GM23338 (cell line): ENCODE results near the gene ALDH2. TPM values are rescaled to one million over a fixed set of nuclear protein-coding genes. Genes with fewer than 3 reads are reported as not detected.

Experiments
- ATAC-seq: fragments of 200-7000 bp; cut with Tn5 transposase; 3 replicates; pipeline ENCODE4 v1.9.1; 2020
- DNase-seq: peaks from one replicate; pipeline ENCODE4 v3.0.0-alpha.2; 2015; ENCODE audit warnings: low spot score
- H2AFZ ChIP-seq: fragments of 200-600 bp; sonication (generic); 2 replicates; pipeline ENCODE4 v1.8.0; 2016; ENCODE audit warnings: antibody characterized with exemption, mild to moderate bottlenecking, moderate library complexity
- H3F3A ChIP-seq: fragments of 200-600 bp; sonication (generic); replicated peaks from 2 replicates; pipeline ENCODE4 v1.8.0; 2017; ENCODE audit warnings: antibody characterized with exemption, mixed run types, low read depth
- H3K27ac ChIP-seq: fragments of 200-600 bp; sonication (generic); 2 replicates; pipeline ENCODE4 v1.6.1; 2016; ENCODE audit warnings: low read depth
- H3K27me3 ChIP-seq: fragments of 200-600 bp; sonication (generic); 2 replicates; pipeline ENCODE4 v1.8.0; 2016; ENCODE audit warnings: mild to moderate bottlenecking, mixed run types, moderate library complexity; ENCODE audit not compliant: insufficient read depth
- H3K36me3 ChIP-seq: fragments of 200-600 bp; sonication (generic); 2 replicates; pipeline ENCODE4 v1.8.0; 2016; ENCODE audit warnings: mild to moderate bottlenecking; ENCODE audit not compliant: insufficient read depth
- H3K4me1 ChIP-seq: fragments of 200-600 bp; sonication (generic); 2 replicates; pipeline ENCODE4 v1.8.0; 2016; ENCODE audit warnings: mild to moderate bottlenecking, moderate library complexity; ENCODE audit not compliant: insufficient read depth
- H3K4me2 ChIP-seq: fragments of 200-600 bp; sonication (generic); 2 replicates; pipeline ENCODE4 v1.7.1; 2017; ENCODE audit warnings: mixed run types
- H3K4me3 ChIP-seq: fragments of 200-600 bp; sonication (generic); 2 replicates; pipeline ENCODE4 v1.6.1; 2016; ENCODE audit warnings: mixed run types
- H3K79me2 ChIP-seq: fragments of 200-600 bp; sonication (generic); replicated peaks from 2 replicates; pipeline ENCODE4 v1.8.0; 2017; ENCODE audit warnings: mild to moderate bottlenecking; ENCODE audit not compliant: insufficient read depth
- H3K9me2 ChIP-seq: fragments of 200-600 bp; sonication (generic); 2 replicates; pipeline ENCODE4 v1.8.0; 2017; ENCODE audit not compliant: insufficient read depth
- H4K20me1 ChIP-seq: fragments of 200-600 bp; sonication (generic); replicated peaks from 2 replicates; pipeline ENCODE4 v1.8.0; 2017; ENCODE audit warnings: mild to moderate bottlenecking; ENCODE audit not compliant: insufficient read depth
- H3K27ac Mint-ChIP-seq: 2 replicates; pipeline ENCODE4 v1.8.0; 2020; ENCODE audit warnings: inconsistent platforms, mild to moderate bottlenecking, moderate library complexity, mixed read lengths
- H3K27me3 Mint-ChIP-seq: 3 replicates; pipeline ENCODE4 v1.8.0; 2022; ENCODE audit warnings: low read depth, mild to moderate bottlenecking, moderate library complexity, mixed read lengths, inconsistent platforms; ENCODE audit not compliant: insufficient read depth, poor library complexity
- H3K36me3 Mint-ChIP-seq: 3 replicates; pipeline ENCODE4 v1.8.0; 2021; ENCODE audit warnings: low read depth, mild to moderate bottlenecking, inconsistent platforms, moderate library complexity, mixed read lengths
- H3K4me1 Mint-ChIP-seq: 3 replicates; pipeline ENCODE4 v1.8.0; 2020; ENCODE audit warnings: mild to moderate bottlenecking, inconsistent platforms, mixed read lengths
- H3K4me3 Mint-ChIP-seq: 3 replicates; pipeline ENCODE4 v1.8.0; 2021; ENCODE audit warnings: moderate library complexity, mild to moderate bottlenecking, inconsistent platforms, mixed read lengths
- H3K9me3 Mint-ChIP-seq: 3 replicates; pipeline ENCODE4 v1.8.0; 2020; ENCODE audit warnings: moderate library complexity, mild to moderate bottlenecking, inconsistent platforms, mixed read lengths
- EZH2 ChIP-seq: fragments of 200-600 bp; sonication (generic); IDR thresholded peaks from one replicate; pipeline ENCODE4 v1.8.0; 2017; ENCODE audit warnings: antibody characterized with exemption, mild to moderate bottlenecking, low read depth; ENCODE audit not compliant: unreplicated experiment
- EZH2phosphoT487 ChIP-seq: fragments of 200-600 bp; sonication (generic); IDR thresholded peaks from one replicate; pipeline ENCODE4 v1.8.1; 2018; ENCODE audit warnings: antibody characterized with exemption; ENCODE audit not compliant: unreplicated experiment
- JUNB ChIP-seq: IDR thresholded peaks from one replicate; pipeline ENCODE4 v1.6.1; 2016; ENCODE audit warnings: antibody characterized with exemption; ENCODE audit not compliant: unreplicated experiment
- NANOG ChIP-seq: IDR thresholded peaks from 2 replicates; pipeline ENCODE4 v1.6.1; 2016; ENCODE audit warnings: antibody characterized with exemption, borderline replicate concordance
- POLR2AphosphoS5 ChIP-seq: IDR thresholded peaks from 2 replicates; pipeline ENCODE4 v1.6.1; 2016; ENCODE audit warnings: antibody characterized with exemption, low read depth
- STAT1 ChIP-seq: IDR thresholded peaks from one replicate; pipeline ENCODE4 v1.6.1; 2016; ENCODE audit warnings: antibody characterized with exemption; ENCODE audit not compliant: unreplicated experiment
- ZNF331 ChIP-seq: fragments of 250-450 bp; sonication (Bioruptor Pico); IDR thresholded peaks from 2 replicates; pipeline ENCODE4 v1.5.0; 2020; ENCODE audit warnings: low read depth, mild to moderate bottlenecking, moderate library complexity
- polyA plus RNA-seq: library from polyadenylated mRNA; unstranded; fragments of >200 nt; fragmentation: Nextera tagmentation; extraction: Ambion mirVana; gene quantifications from 2 replicates; pipeline ENCODE4 v1.2.1, GENCODE V29; 2016
- total RNA-seq: library from RNA; depleted of rRNA; stranded (reverse); fragments of >200 nt; shearing (Covaris generic); gene quantifications from 2 replicates; pipeline ENCODE4 v1.2.3, GENCODE V29; 2014
- TF ChIP-seq, protein P1 (sequence below): IDR thresholded peaks from one replicate; pipeline ENCODE4 v1.6.1; 2018; ENCODE audit warnings: antibody characterized with exemption; ENCODE audit not compliant: unreplicated experiment
- TF ChIP-seq, protein P2 (sequence below), 2 experiments: fragments of 200-600 bp in 1 of 2; sonication (generic) in 1 of 2; conservative IDR thresholded peaks; 2 replicates each; pipeline versions ENCODE4 v1.5.1 to v1.6.1; 2016 to 2017; ENCODE audit warnings: antibody characterized with exemption in 2 of 2, low read depth in 2 of 2, mild to moderate bottlenecking in 2 of 2, moderate library complexity in 1 of 2
- TF ChIP-seq, protein P3 (sequence below): IDR thresholded peaks from 2 replicates; pipeline ENCODE4 v1.6.1; 2016; ENCODE audit warnings: antibody characterized with exemption

The ALDH2 gene
- total and polyA plus RNA-seq, 2 experiments from 2014 or later = 14.9 to 50.5 TPM

DNA sequence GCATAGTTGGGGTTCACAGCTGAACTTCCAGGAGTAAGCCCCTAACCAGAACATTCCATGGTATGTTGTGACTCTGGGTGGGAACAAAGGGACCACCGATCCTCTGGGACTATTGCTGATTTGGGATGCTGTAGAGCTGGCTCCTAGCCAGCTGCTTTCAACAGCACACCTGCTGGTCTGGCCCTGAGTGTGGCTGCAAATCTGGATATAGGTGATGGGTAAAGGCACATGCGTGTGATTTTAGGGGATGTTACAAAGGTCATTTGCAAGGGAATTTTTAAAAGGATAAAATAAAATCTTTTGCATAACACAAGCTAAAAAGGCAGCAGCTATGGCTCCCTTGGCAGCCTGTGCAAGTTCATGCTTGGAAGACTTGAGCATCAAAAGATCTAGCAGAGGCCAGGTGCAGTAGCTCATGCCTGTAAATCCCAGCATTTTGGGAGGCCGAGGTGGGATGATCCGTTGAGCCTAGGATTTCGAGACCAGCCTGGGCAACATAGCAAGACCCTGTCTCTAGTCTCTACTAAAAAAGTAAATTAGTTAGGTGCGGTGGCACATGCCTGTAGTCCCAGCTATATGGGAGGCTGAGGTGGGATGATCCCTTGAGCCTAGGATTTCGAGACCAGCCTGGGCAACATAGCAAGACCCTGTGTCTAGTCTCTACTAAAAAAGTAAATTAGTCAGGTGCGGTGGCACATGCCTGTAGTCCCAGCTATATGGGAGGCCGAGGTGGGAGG is 1.6 kb downstream of the ALDH2 start:
- Mint-ChIP-seq H3K27ac (no peak overlapping the region), H3K4me3 (peak overlapping the region; percentile 94), H3K9me3 (peaks cover 14% of the 10 kb centered on the region; the same call in 2 of the 3 replicates), H3K4me1 (peaks cover 12% of the 10 kb centered on the region), H3K36me3 (peaks cover 20% of the 10 kb centered on the region), H3K27me3 (peaks cover 19% of the 10 kb centered on the region)
- peaks cover 7% of the 10 kb centered on the region for H3K4me1 ChIP-seq
- peaks cover 44% of the 10 kb centered on the region for H3K79me2 ChIP-seq
- peaks cover 6% of the 10 kb centered on the region for H4K20me1 ChIP-seq
- H3K4me3 ChIP-seq = peak overlapping the region; percentile 75; the same call in 1 of the 2 replicates
- H3F3A ChIP-seq = 0 out of 2 replicates have a peak, but pooled peaks cover 8% of the 10 kb centered on the region
- no peaks in the 10 kb centered on the region for H3K36me3 ChIP-seq
- H3K27me3 ChIP-seq = no peaks in the 10 kb centered on the region
- ATAC-seq = no peak
- DNase-seq = no peak
- no peaks in the 10 kb centered on the region for H3K9me2 ChIP-seq
- no peak for TF ChIP-seq NANOG
- TF ChIP-seq, protein P1, sequence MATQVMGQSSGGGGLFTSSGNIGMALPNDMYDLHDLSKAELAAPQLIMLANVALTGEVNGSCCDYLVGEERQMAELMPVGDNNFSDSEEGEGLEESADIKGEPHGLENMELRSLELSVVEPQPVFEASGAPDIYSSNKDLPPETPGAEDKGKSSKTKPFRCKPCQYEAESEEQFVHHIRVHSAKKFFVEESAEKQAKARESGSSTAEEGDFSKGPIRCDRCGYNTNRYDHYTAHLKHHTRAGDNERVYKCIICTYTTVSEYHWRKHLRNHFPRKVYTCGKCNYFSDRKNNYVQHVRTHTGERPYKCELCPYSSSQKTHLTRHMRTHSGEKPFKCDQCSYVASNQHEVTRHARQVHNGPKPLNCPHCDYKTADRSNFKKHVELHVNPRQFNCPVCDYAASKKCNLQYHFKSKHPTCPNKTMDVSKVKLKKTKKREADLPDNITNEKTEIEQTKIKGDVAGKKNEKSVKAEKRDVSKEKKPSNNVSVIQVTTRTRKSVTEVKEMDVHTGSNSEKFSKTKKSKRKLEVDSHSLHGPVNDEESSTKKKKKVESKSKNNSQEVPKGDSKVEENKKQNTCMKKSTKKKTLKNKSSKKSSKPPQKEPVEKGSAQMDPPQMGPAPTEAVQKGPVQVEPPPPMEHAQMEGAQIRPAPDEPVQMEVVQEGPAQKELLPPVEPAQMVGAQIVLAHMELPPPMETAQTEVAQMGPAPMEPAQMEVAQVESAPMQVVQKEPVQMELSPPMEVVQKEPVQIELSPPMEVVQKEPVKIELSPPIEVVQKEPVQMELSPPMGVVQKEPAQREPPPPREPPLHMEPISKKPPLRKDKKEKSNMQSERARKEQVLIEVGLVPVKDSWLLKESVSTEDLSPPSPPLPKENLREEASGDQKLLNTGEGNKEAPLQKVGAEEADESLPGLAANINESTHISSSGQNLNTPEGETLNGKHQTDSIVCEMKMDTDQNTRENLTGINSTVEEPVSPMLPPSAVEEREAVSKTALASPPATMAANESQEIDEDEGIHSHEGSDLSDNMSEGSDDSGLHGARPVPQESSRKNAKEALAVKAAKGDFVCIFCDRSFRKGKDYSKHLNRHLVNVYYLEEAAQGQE = no peak
- TF ChIP-seq, protein P2, sequence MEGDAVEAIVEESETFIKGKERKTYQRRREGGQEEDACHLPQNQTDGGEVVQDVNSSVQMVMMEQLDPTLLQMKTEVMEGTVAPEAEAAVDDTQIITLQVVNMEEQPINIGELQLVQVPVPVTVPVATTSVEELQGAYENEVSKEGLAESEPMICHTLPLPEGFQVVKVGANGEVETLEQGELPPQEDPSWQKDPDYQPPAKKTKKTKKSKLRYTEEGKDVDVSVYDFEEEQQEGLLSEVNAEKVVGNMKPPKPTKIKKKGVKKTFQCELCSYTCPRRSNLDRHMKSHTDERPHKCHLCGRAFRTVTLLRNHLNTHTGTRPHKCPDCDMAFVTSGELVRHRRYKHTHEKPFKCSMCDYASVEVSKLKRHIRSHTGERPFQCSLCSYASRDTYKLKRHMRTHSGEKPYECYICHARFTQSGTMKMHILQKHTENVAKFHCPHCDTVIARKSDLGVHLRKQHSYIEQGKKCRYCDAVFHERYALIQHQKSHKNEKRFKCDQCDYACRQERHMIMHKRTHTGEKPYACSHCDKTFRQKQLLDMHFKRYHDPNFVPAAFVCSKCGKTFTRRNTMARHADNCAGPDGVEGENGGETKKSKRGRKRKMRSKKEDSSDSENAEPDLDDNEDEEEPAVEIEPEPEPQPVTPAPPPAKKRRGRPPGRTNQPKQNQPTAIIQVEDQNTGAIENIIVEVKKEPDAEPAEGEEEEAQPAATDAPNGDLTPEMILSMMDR (conservative IDR thresholded peaks at IDR 0.05; ENCODE audit: low read depth in 2 of 2) = no peak
- TF ChIP-seq JUNB = no peak
- TF ChIP-seq, protein P3, sequence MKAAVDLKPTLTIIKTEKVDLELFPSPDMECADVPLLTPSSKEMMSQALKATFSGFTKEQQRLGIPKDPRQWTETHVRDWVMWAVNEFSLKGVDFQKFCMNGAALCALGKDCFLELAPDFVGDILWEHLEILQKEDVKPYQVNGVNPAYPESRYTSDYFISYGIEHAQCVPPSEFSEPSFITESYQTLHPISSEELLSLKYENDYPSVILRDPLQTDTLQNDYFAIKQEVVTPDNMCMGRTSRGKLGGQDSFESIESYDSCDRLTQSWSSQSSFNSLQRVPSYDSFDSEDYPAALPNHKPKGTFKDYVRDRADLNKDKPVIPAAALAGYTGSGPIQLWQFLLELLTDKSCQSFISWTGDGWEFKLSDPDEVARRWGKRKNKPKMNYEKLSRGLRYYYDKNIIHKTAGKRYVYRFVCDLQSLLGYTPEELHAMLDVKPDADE = no peak
- no peak for TF ChIP-seq ZNF331 (CRISPR knock-in tag)
- no peak for TF ChIP-seq EZH2
- TF ChIP-seq STAT1 = no peak
- TF ChIP-seq POLR2AphosphoS5 = no peak
- no peak for TF ChIP-seq EZH2phosphoT487
- peak overlapping the region; percentile 92 for H3K4me2 ChIP-seq
- no peak overlapping the region for H3K27ac ChIP-seq
- H2AFZ ChIP-seq = no peak overlapping the region
